Epithelial cell of umbilical artery (primary cell): Measurements from ENCODE around the gene LAMB4. TPM values are rescaled to one million over a fixed set of nuclear protein-coding genes. Genes with fewer than 3 reads are reported as not detected.

Experiments used
- total RNA-seq: library from RNA; depleted of rRNA; stranded (reverse); fragments of >200 nt; gene quantifications from 2 replicates; pipeline ENCODE4 v1.2.3, GENCODE V29; 2014

LAMB4 gene
- total RNA-seq: 0.15 and 0.32 TPM in 2 replicates

GRCh38 chr7:108130261-108130660 lies at the start of gene LAMB4:
TSS of gene LAMB4 (minus strand) at chr7:108130361. CDS start at chr7:108123164, 7,197 bp downstream.

GRCh38 chr7:108002726-108003598 lies 127.2 kb downstream of the LAMB4 start, which contains the start of gene LAMB1:
TSS of gene LAMB1 (minus strand) at chr7:108003161. CDS start at chr7:108002885, 276 bp downstream.

Other genes with a start within 250 kb of the LAMB4 start
- gene DLD, start 239.2 kb downstream of the LAMB4 start, total RNA-seq: 57.2 and 359 TPM in 2 replicates
- 442 and 619 TPM in 2 replicates for gene LAMB1, start 127.2 kb downstream of the LAMB4 start, total RNA-seq